ENCODE measurements around the gene RPL14. TPM values are rescaled to one million over a fixed set of nuclear protein-coding genes. Genes with fewer than 3 reads are reported as not detected.

Gene RPL14
- polyA plus RNA-seq, 2 of the 4 experiments (the other 2 are of a cell fraction): 488 to 682 TPM

- FAIRE-seq (no peak), DNase-seq (ENCODE audit: low read depth in 1 of 2, low spot score in 1 of 2) (no peak), ATAC-seq (peak in 1 of 2 experiments; percentile 44; a peak in 3 of 6 replicates)
- ChIA-PET POLR2A (no interaction called here), CTCF (no interaction called here)
- Histone ChIP-seq H3K27ac (no peak overlapping the region), H3K4me3 (no peak overlapping the region), H3K4me2 (no peak overlapping the region), H3K9me3 (no peaks in the 10 kb centered on the region), H3K4me1 (no peaks in the 10 kb centered on the region)
- WGBS (ENCODE audit: missing lambda C conversion rate): 11% methylated on average over 3 of the region's 4 CpGs
- TF ChIP-seq CHD4 (IDR thresholded peaks at IDR 0.05; ENCODE audit: borderline replicate concordance) (no peak), MAZ (IDR thresholded peaks at IDR 0.05; ENCODE audit: borderline replicate concordance, low read depth, low read length) (no peak), BHLHE40 (IDR thresholded peaks at IDR 0.05; ENCODE audit: low read depth, low read length) (no peak), RNF2 (IDR thresholded peaks at IDR 0.05; ENCODE audit: borderline replicate concordance, low read depth) (no peak), SREBF2 (IDR thresholded peaks at IDR 0.05) (no peak), EHF (CRISPR knock-in tag; IDR thresholded peaks at IDR 0.05) (no peak), CBX2 (IDR thresholded peaks at IDR 0.05; ENCODE audit: borderline replicate concordance, low read depth) (no peak), POLR2AphosphoS2 (conservative IDR thresholded peaks at IDR 0.05; ENCODE audit: low read length) (no peak), EHMT2 (IDR thresholded peaks at IDR 0.05; ENCODE audit: low read depth) (no peak), RAD21 (conservative IDR thresholded peaks at IDR 0.05 in 1 of 2, IDR thresholded peaks at IDR 0.05 in 1 of 2) (no peak), CHD2 (IDR thresholded peaks at IDR 0.05; ENCODE audit: low read length, partially characterized antibody) (no peak), HOXB13 (CRISPR knock-in tag; IDR thresholded peaks at IDR 0.05; ENCODE audit: low read depth) (no peak), EP300 (IDR thresholded peaks at IDR 0.05) (no peak), CBX8 (IDR thresholded peaks at IDR 0.05) (no peak), ESRRA (IDR thresholded peaks at IDR 0.05; ENCODE audit: borderline replicate concordance, low read length) (no peak)
- TF ChIP-seq, protein P1, sequence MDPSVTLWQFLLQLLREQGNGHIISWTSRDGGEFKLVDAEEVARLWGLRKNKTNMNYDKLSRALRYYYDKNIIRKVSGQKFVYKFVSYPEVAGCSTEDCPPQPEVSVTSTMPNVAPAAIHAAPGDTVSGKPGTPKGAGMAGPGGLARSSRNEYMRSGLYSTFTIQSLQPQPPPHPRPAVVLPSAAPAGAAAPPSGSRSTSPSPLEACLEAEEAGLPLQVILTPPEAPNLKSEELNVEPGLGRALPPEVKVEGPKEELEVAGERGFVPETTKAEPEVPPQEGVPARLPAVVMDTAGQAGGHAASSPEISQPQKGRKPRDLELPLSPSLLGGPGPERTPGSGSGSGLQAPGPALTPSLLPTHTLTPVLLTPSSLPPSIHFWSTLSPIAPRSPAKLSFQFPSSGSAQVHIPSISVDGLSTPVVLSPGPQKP (IDR thresholded peaks at IDR 0.05; ENCODE audit: low read depth, low read length): no peak
- TF ChIP-seq, protein P2, sequence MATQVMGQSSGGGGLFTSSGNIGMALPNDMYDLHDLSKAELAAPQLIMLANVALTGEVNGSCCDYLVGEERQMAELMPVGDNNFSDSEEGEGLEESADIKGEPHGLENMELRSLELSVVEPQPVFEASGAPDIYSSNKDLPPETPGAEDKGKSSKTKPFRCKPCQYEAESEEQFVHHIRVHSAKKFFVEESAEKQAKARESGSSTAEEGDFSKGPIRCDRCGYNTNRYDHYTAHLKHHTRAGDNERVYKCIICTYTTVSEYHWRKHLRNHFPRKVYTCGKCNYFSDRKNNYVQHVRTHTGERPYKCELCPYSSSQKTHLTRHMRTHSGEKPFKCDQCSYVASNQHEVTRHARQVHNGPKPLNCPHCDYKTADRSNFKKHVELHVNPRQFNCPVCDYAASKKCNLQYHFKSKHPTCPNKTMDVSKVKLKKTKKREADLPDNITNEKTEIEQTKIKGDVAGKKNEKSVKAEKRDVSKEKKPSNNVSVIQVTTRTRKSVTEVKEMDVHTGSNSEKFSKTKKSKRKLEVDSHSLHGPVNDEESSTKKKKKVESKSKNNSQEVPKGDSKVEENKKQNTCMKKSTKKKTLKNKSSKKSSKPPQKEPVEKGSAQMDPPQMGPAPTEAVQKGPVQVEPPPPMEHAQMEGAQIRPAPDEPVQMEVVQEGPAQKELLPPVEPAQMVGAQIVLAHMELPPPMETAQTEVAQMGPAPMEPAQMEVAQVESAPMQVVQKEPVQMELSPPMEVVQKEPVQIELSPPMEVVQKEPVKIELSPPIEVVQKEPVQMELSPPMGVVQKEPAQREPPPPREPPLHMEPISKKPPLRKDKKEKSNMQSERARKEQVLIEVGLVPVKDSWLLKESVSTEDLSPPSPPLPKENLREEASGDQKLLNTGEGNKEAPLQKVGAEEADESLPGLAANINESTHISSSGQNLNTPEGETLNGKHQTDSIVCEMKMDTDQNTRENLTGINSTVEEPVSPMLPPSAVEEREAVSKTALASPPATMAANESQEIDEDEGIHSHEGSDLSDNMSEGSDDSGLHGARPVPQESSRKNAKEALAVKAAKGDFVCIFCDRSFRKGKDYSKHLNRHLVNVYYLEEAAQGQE (IDR thresholded peaks at IDR 0.05): no peak
- TF ChIP-seq, protein P3, sequence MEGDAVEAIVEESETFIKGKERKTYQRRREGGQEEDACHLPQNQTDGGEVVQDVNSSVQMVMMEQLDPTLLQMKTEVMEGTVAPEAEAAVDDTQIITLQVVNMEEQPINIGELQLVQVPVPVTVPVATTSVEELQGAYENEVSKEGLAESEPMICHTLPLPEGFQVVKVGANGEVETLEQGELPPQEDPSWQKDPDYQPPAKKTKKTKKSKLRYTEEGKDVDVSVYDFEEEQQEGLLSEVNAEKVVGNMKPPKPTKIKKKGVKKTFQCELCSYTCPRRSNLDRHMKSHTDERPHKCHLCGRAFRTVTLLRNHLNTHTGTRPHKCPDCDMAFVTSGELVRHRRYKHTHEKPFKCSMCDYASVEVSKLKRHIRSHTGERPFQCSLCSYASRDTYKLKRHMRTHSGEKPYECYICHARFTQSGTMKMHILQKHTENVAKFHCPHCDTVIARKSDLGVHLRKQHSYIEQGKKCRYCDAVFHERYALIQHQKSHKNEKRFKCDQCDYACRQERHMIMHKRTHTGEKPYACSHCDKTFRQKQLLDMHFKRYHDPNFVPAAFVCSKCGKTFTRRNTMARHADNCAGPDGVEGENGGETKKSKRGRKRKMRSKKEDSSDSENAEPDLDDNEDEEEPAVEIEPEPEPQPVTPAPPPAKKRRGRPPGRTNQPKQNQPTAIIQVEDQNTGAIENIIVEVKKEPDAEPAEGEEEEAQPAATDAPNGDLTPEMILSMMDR (IDR thresholded peaks at IDR 0.05): no peak
- TF ChIP-seq, protein P4, sequence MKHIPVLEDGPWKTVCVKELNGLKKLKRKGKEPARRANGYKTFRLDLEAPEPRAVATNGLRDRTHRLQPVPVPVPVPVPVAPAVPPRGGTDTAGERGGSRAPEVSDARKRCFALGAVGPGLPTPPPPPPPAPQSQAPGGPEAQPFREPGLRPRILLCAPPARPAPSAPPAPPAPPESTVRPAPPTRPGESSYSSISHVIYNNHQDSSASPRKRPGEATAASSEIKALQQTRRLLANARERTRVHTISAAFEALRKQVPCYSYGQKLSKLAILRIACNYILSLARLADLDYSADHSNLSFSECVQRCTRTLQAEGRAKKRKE (CRISPR knock-in tag; IDR thresholded peaks at IDR 0.05; ENCODE audit: low read depth): no peak
These were observed 10.9 kb downstream of the RPL14 start for GRCh38 chr3:40468018-40468417.

DNA sequence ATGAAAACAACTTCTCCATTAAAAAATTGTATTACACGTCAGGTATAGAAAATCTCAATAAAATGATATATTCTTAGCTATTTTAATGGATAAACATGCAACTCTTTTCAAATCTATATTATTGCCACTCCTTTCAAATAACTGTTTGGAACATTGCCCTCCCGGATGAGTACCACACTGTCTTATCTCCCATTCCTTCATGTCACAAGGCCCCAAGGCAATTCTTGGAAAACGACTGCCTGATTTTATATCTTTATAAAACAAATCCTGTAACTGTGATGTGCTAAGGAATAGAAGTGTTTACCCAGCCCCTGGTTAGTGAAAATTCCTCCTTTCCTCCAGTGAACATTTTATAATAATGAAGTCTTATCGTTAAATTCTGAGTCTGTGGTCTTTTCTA, 13.6 kb downstream of the RPL14 start:
- H3K4me3 ChIP-seq: no peak overlapping the region
- no peaks in the 10 kb centered on the region for H3K4me1 ChIP-seq
- DNase-seq (ENCODE audit: low read depth in 1 of 2, low spot score in 1 of 2): no peak
- no peak overlapping the region for H3K27ac ChIP-seq
- H3K9me3 ChIP-seq: no peaks in the 10 kb centered on the region
- no peak for TF ChIP-seq ZFP36 (IDR thresholded peaks at IDR 0.05; ENCODE audit: borderline replicate concordance, partially characterized antibody)
- no peak for TF ChIP-seq CHD2 (IDR thresholded peaks at IDR 0.05; ENCODE audit: low read length, partially characterized antibody)
- TF ChIP-seq JUNB (IDR thresholded peaks at IDR 0.05): no peak
- TF ChIP-seq, protein P2 (IDR thresholded peaks at IDR 0.05): no peak
- TF ChIP-seq PBX3 (IDR thresholded peaks at IDR 0.05): no peak
- ATAC-seq: no peak
- FAIRE-seq: no peak
- 63% methylated on average over 4 of the region's 4 CpGs for WGBS (ENCODE audit: missing lambda C conversion rate)
- no peak overlapping the region for H3K4me2 ChIP-seq
- ChIA-PET POLR2A (no interaction called here), CTCF (interaction anchor here (1.1 kb wide), 1 partner anchor 134 kb away, joined by 3 read pairs; no protein-coding TSS in a partner anchor)
